GM23338 (cell line): ENCODE measurements around the gene OSBPL7.

Experiments
- EZH2 ChIP-seq: fragments of 200-600 bp; sonication (generic); IDR thresholded peaks from one replicate; pipeline ENCODE4 v1.8.0; 2017; ENCODE audit warnings: antibody characterized with exemption, mild to moderate bottlenecking, low read depth; ENCODE audit not compliant: unreplicated experiment
- TF ChIP-seq, protein P1 (sequence below), 2 experiments: fragments of 200-600 bp in 1 of 2; sonication (generic) in 1 of 2; conservative IDR thresholded peaks; 2 replicates each; pipeline versions ENCODE4 v1.5.1 to v1.6.1; 2016 to 2017; ENCODE audit warnings: antibody characterized with exemption in 2 of 2, low read depth in 2 of 2, mild to moderate bottlenecking in 2 of 2, moderate library complexity in 1 of 2

DNA sequence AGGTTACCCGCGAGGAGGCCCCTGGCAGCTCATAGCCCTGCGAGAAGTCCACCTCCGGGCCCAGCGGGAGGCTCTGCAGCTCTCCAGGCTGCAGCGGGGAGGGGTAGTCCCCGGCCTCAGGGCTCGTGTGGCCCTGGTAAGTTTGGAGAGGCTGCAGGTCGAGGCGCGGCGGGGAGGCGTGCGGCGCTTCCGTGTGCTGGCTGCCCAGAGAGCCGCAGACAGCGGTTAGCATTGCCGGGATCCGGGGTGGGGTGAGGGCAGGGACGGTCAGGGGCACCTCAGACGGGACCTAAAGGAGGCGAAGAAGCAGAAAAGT, 26.6 kb upstream of the OSBPL7 start:
- TF ChIP-seq EZH2, result peak; percentile 67
- TF ChIP-seq, protein P1, sequence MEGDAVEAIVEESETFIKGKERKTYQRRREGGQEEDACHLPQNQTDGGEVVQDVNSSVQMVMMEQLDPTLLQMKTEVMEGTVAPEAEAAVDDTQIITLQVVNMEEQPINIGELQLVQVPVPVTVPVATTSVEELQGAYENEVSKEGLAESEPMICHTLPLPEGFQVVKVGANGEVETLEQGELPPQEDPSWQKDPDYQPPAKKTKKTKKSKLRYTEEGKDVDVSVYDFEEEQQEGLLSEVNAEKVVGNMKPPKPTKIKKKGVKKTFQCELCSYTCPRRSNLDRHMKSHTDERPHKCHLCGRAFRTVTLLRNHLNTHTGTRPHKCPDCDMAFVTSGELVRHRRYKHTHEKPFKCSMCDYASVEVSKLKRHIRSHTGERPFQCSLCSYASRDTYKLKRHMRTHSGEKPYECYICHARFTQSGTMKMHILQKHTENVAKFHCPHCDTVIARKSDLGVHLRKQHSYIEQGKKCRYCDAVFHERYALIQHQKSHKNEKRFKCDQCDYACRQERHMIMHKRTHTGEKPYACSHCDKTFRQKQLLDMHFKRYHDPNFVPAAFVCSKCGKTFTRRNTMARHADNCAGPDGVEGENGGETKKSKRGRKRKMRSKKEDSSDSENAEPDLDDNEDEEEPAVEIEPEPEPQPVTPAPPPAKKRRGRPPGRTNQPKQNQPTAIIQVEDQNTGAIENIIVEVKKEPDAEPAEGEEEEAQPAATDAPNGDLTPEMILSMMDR (conservative IDR thresholded peaks at IDR 0.05; ENCODE audit: low read depth in 2 of 2), result no peak
